Astrocyte (in vitro differentiated cells and primary cell): Measurements from ENCODE around the gene FN3K. TPM values are rescaled to one million over a fixed set of nuclear protein-coding genes. Genes with fewer than 3 reads are reported as not detected.

ENCODE experiments used
- DNase-seq: peaks from one replicate; pipeline ENCODE4 v3.0.0-alpha.2; 2010; ENCODE audit warnings: low read depth
- FAIRE-seq: peaks from 2 replicates; lab custom pipeline; 2011; peaks lifted over from hg19 to GRCh38; lab: Jason Lieb, UNC
- H2AFZ ChIP-seq: 2 replicates; pipeline ENCODE4 v1.6.0; 2012; ENCODE audit warnings: low read depth, low read length, inconsistent platforms
- H3K27ac ChIP-seq: 2 replicates; pipeline ENCODE4 v1.5.1; 2011; ENCODE audit warnings: low read depth, low read length, inconsistent platforms
- H3K27me3 ChIP-seq: 2 replicates; pipeline ENCODE4 v1.6.0; 2011; ENCODE audit warnings: low read length, inconsistent platforms; ENCODE audit not compliant: insufficient read depth
- H3K36me3 ChIP-seq: 2 replicates; pipeline ENCODE4 v1.5.1; 2011; ENCODE audit warnings: low read length, inconsistent platforms; ENCODE audit not compliant: insufficient read depth
- H3K4me1 ChIP-seq: 2 replicates; pipeline ENCODE4 v1.5.1; 2011; ENCODE audit warnings: low read length, inconsistent platforms; ENCODE audit not compliant: insufficient read depth
- H3K4me2 ChIP-seq: 2 replicates; pipeline ENCODE4 v1.6.0; 2012; ENCODE audit warnings: low read length, inconsistent platforms
- H3K4me3 ChIP-seq: 2 replicates; pipeline ENCODE4 v1.5.1; 2011; ENCODE audit warnings: low read depth, mild to moderate bottlenecking, low read length, inconsistent platforms; ENCODE audit not compliant: insufficient read depth
- H3K79me2 ChIP-seq: 2 replicates; pipeline ENCODE4 v1.6.0; 2012; ENCODE audit warnings: mild to moderate bottlenecking, low read length, inconsistent platforms; ENCODE audit not compliant: insufficient read depth
- H3K9ac ChIP-seq: 2 replicates; pipeline ENCODE4 v1.6.0; 2012; ENCODE audit warnings: mild to moderate bottlenecking, low read length, inconsistent platforms
- H3K9me3 ChIP-seq: 2 replicates; pipeline ENCODE4 v1.5.1; 2012; ENCODE audit warnings: low read depth, mild to moderate bottlenecking, low read length, inconsistent platforms; ENCODE audit not compliant: insufficient read depth
- H4K20me1 ChIP-seq: 2 replicates; pipeline ENCODE4 v1.6.0; 2012; ENCODE audit warnings: low read length, inconsistent platforms; ENCODE audit not compliant: insufficient read depth
- H3K27ac Mint-ChIP-seq: one replicate; pipeline ENCODE4 v1.8.0; 2021; ENCODE audit warnings: mild to moderate bottlenecking, mixed read lengths; ENCODE audit not compliant: unreplicated experiment
- H3K27me3 Mint-ChIP-seq: one replicate; pipeline ENCODE4 v1.8.0; 2021; ENCODE audit warnings: low read depth, mixed read lengths; ENCODE audit not compliant: unreplicated experiment
- H3K36me3 Mint-ChIP-seq: one replicate; pipeline ENCODE4 v1.8.0; 2021; ENCODE audit warnings: low read depth, mixed read lengths; ENCODE audit not compliant: unreplicated experiment
- H3K4me1 Mint-ChIP-seq: one replicate; pipeline ENCODE4 v1.8.0; 2021; ENCODE audit warnings: low read depth, mixed read lengths; ENCODE audit not compliant: unreplicated experiment
- H3K4me3 Mint-ChIP-seq: one replicate; pipeline ENCODE4 v1.8.0; 2021; ENCODE audit warnings: mild to moderate bottlenecking, moderate library complexity, mixed read lengths; ENCODE audit not compliant: unreplicated experiment
- H3K9me3 Mint-ChIP-seq: one replicate; pipeline ENCODE4 v1.8.0; 2021; ENCODE audit warnings: mild to moderate bottlenecking, mixed read lengths; ENCODE audit not compliant: unreplicated experiment
- CTCF ChIP-seq: IDR thresholded peaks from 2 replicates; pipeline ENCODE4 v1.5.1; 2011; ENCODE audit warnings: low read depth, mild to moderate bottlenecking, inconsistent platforms, low read length, moderate library complexity; ENCODE audit not compliant: insufficient read depth
- EZH2 ChIP-seq: IDR thresholded peaks from 2 replicates; pipeline ENCODE4 v1.6.1; 2012; ENCODE audit warnings: mild to moderate bottlenecking, low read length, inconsistent platforms; ENCODE audit not compliant: insufficient read depth
- total RNA-seq: library from RNA; stranded (reverse); gene quantifications from 2 replicates; pipeline ENCODE4 v1.2.1, GENCODE V29; 2021

Gene FN3K
- total RNA-seq, 1 donor from 2014 or later: 4.1 TPM

- Histone ChIP-seq H3K4me3 (peak overlapping the region; percentile 80), H3K36me3 (peaks cover 2% of the 10 kb centered on the region), H3K9ac (peak overlapping the region; percentile 80), H2AFZ (no peak overlapping the region), H3K27ac (no peak overlapping the region), H3K9me3 (no peaks in the 10 kb centered on the region), H4K20me1 (peaks cover 31% of the 10 kb centered on the region), H3K4me1 (peaks cover 6% of the 10 kb centered on the region), H3K27me3 (no peaks in the 10 kb centered on the region), H3K79me2 (peaks cover 43% of the 10 kb centered on the region), H3K4me2 (peak overlapping the region; percentile 99)
- Mint-ChIP-seq H3K4me3 (peak overlapping the region; percentile 88), H3K4me1 (no peaks in the 10 kb centered on the region), H3K27ac (peak overlapping the region; percentile 12), H3K9me3 (no peaks in the 10 kb centered on the region), H3K27me3 (no peaks in the 10 kb centered on the region), H3K36me3 (no peaks in the 10 kb centered on the region)
- FAIRE-seq (no peak), DNase-seq (no peak)
- no peak for TF ChIP-seq EZH2
- no peak for TF ChIP-seq CTCF
Measured at GRCh38 chr17:82753201-82753464, 17.7 kb downstream of the FN3K start.

- Histone ChIP-seq H3K4me3 (no peak overlapping the region), H4K20me1 (peaks cover 31% of the 10 kb centered on the region), H3K9ac (no peak overlapping the region), H3K27ac (no peak overlapping the region), H3K36me3 (peaks cover 2% of the 10 kb centered on the region), H2AFZ (peak overlapping the region; percentile 31), H3K9me3 (no peaks in the 10 kb centered on the region), H3K4me1 (peaks cover 6% of the 10 kb centered on the region), H3K79me2 (peaks cover 43% of the 10 kb centered on the region), H3K4me2 (peak overlapping the region; percentile 35), H3K27me3 (no peaks in the 10 kb centered on the region)
- peak; percentile 47 for DNase-seq
- peak overlapping the region; percentile 54 for H3K4me3 Mint-ChIP-seq
- H3K9me3 Mint-ChIP-seq: no peaks in the 10 kb centered on the region
- H3K36me3 Mint-ChIP-seq: no peaks in the 10 kb centered on the region
- H3K4me1 Mint-ChIP-seq: no peaks in the 10 kb centered on the region
- H3K27me3 Mint-ChIP-seq: no peaks in the 10 kb centered on the region
- TF ChIP-seq EZH2 (no peak), CTCF (no peak)
- FAIRE-seq: no peak
- H3K27ac Mint-ChIP-seq: peak overlapping the region; percentile 50
Measured at GRCh38 chr17:82754297-82755208, 19.1 kb downstream of the FN3K start.

- H3K9ac ChIP-seq: no peak overlapping the region
- no peak overlapping the region for H3K4me3 Mint-ChIP-seq
- H3K4me1 ChIP-seq: peaks cover 6% of the 10 kb centered on the region
- no peak overlapping the region for H2AFZ ChIP-seq
- H3K9me3 Mint-ChIP-seq: no peaks in the 10 kb centered on the region
- H3K27me3 Mint-ChIP-seq: no peaks in the 10 kb centered on the region
- H3K27me3 ChIP-seq: no peaks in the 10 kb centered on the region
- H3K36me3 Mint-ChIP-seq: peaks cover 4% of the 10 kb centered on the region
- DNase-seq: no peak
- TF ChIP-seq CTCF (no peak), EZH2 (no peak)
- H3K27ac Mint-ChIP-seq: no peak overlapping the region
- H3K27ac ChIP-seq: no peak overlapping the region
- H3K79me2 ChIP-seq: peaks cover 47% of the 10 kb centered on the region
- H3K4me2 ChIP-seq: no peak overlapping the region
- H3K4me3 ChIP-seq: no peak overlapping the region
- H3K4me1 Mint-ChIP-seq: no peaks in the 10 kb centered on the region
- no peak for FAIRE-seq
- peaks cover 2% of the 10 kb centered on the region for H3K36me3 ChIP-seq
- H4K20me1 ChIP-seq: peaks cover 31% of the 10 kb centered on the region
- no peaks in the 10 kb centered on the region for H3K9me3 ChIP-seq
Measured at GRCh38 chr17:82756166-82756565, 20.8 kb downstream of the FN3K start.
